Right kidney (tissue), 1 donor: ENCODE measurements around the gene MRPL18.

ENCODE experiments used
- DNase-seq: peaks from one replicate; pipeline ENCODE4 v3.0.0-alpha.2; 2016

Gene MRPL18

DNA sequence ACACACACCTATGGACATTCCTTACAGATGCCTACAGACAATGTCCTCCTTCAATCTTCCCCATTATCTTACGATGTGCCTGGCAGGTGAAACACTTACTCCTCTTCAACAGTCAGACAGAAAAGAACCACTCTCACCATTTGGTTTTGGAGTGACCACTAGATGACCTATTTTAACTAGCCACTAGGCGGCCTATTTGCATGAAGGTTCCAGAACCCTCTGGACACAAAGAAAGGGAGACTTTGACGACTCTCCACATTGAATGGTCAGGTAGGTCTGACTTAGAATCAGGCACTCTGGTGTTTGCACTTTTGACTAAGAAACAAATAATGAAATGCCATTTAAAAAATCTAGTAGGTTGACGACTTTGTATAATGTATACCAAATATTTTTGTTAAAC, 51.8 kb downstream of the MRPL18 start:
- no peak for DNase-seq

DNA sequence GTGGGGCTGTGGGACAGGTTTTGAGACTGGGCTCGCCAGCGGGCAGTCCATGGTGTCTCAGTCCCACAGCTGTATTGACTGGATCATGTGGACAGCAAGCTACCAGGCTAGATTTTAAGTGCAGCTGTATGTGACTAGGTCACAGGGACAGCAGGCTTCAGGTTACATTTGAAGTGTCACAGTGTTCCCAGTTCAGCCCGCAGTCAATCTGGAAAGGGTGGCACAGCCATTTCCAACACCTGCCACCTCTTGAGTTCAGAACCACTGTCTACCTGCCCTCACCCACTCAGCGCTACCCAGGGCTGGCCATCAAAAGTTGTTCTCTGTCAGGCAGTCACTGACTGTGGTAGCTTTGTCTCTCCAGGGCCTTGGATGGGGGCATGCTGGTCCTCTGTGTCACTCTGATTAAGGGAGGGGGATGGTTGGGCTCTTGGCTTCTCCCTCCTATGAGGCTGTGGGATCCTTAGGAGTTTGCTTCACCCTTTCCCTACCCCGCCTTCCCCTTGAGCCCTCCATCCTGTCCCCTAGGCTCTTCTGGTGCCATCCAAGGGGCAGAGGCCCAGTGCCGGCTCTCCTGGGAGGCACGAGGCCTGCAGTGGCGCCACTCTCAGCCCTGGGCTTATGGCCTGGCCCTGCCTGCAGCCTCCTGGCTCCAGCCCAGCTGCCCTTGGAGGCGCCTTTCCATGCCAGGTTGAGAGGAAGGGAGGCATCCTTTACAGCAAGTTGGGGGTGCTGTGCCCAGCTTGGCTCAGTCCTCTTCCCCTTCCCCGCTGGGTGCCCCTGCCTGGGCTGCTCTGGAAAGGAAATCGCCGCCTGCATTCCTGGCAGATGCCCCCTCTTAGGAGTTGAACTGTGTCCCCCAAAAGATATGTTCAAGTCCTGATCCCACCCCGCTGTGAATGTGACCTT, 54.7 kb downstream of the MRPL18 start:
- DNase-seq = no peak
